HepG2 (cell line): Measurements from ENCODE around the gene RPL36AL. TPM values are rescaled to one million over a fixed set of nuclear protein-coding genes. Genes with fewer than 3 reads are reported as not detected.

Experiments
- ATAC-seq: fragments of 200-7000 bp; cut with Tn5 transposase; 3 replicates; pipeline ENCODE4 v1.9.1; 2020; ENCODE audit warnings: mild to moderate bottlenecking, moderate library complexity
- BruUV-seq: library from RNA; stranded (reverse); fragments of 400-500 nt; replicated peaks from 2 replicates; lab custom pipeline; 2021; lab: Mats Ljungman, UMichigan
- CTCF ChIA-PET: fragments of 300-600 bp; formaldehyde crosslinking; extraction: SDS; loops from one replicate; lab custom pipeline; 2021; ENCODE audit warnings: low total read pairs, inconsistent platforms, low intra/inter-chr PET ratio; lab: Yijun Ruan, JAX
- POLR2A ChIA-PET: fragments of 350-600 bp; sonication (Branson Sonifier 250); formaldehyde crosslinking; loops from one replicate; lab custom pipeline; 2020; ENCODE audit warnings: antibody characterized with exemption, inconsistent platforms; lab: Yijun Ruan, JAX
- DNase-seq: peaks from one replicate; pipeline ENCODE4 v3.0.0-alpha.2; 2015; ENCODE audit warnings: low spot score
- FAIRE-seq: peaks from 3 replicates; lab custom pipeline; 2011; peaks lifted over from hg19 to GRCh38; lab: Jason Lieb, UNC
- H2AFZ ChIP-seq: one replicate; pipeline ENCODE4 v1.6.1; 2011; ENCODE audit warnings: low read length, inconsistent platforms
- H3K27ac ChIP-seq: fragments of 300-600 bp; 3 replicates; pipeline ENCODE4 v1.8.0; 2011; ENCODE audit warnings: mixed run types, mild to moderate bottlenecking, mixed read lengths, low read length, inconsistent platforms; ENCODE audit not compliant: insufficient read depth; ENCODE audit errors: extremely low read length
- H3K27me3 ChIP-seq, 2 experiments: fragments of 200-600 bp in 1 of 2; 2 replicates in 1 of 2; 3 replicates in 1 of 2; pipeline versions ENCODE4 v1.6.0 to v1.8.0; 2011; ENCODE audit warnings: low read length in 2 of 2, mild to moderate bottlenecking in 2 of 2, moderate library complexity in 2 of 2, inconsistent platforms in 1 of 2; ENCODE audit not compliant: insufficient read depth in 2 of 2, control insufficient read depth in 1 of 2
- H3K36me3 ChIP-seq, 2 experiments: fragments of 200-600 bp in 1 of 2; replicated peaks in 1 of 2; 2 replicates in 1 of 2; 3 replicates in 1 of 2; pipeline versions ENCODE4 v1.5.1 to v1.8.0; 2011; ENCODE audit warnings: low read length in 2 of 2, inconsistent platforms in 1 of 2; ENCODE audit not compliant: insufficient read depth in 2 of 2, control insufficient read depth in 1 of 2
- H3K4me1 ChIP-seq: 2 replicates; pipeline ENCODE4 v1.5.1; 2012; ENCODE audit warnings: low read length, inconsistent platforms; ENCODE audit not compliant: insufficient read depth
- H3K4me2 ChIP-seq: 2 replicates; pipeline ENCODE4 v1.6.0; 2011; ENCODE audit warnings: low read depth, low read length, inconsistent platforms
- H3K4me3 ChIP-seq, 3 experiments: fragments of 200-600 bp in 1 of 3; sonication (generic), shearing (Covaris generic) in 1 of 3; replicated peaks in 1 of 3; 2 replicates each; pipeline ENCODE4 v1.5.1; 2011 to 2016; ENCODE audit warnings: low read length in 3 of 3, inconsistent platforms in 2 of 3, low read depth in 2 of 3, mild to moderate bottlenecking in 2 of 3, control low read depth in 1 of 3, mixed read lengths in 1 of 3; ENCODE audit not compliant: insufficient read depth in 1 of 3
- H3K79me2 ChIP-seq: one replicate; pipeline ENCODE4 v1.6.1; 2011; ENCODE audit warnings: low read length, inconsistent platforms; ENCODE audit not compliant: insufficient read depth
- H3K9ac ChIP-seq: 2 replicates; pipeline ENCODE4 v1.6.0; 2011; ENCODE audit warnings: mild to moderate bottlenecking, low read depth, low read length, inconsistent platforms; ENCODE audit not compliant: insufficient read depth
- H3K9me3 ChIP-seq: 2 replicates; pipeline ENCODE4 v1.5.1; 2012; ENCODE audit warnings: mild to moderate bottlenecking, low read length
- H4K20me1 ChIP-seq: 2 replicates; pipeline ENCODE4 v1.6.0; 2011; ENCODE audit warnings: inconsistent platforms, mild to moderate bottlenecking, low read length, moderate library complexity; ENCODE audit not compliant: insufficient read depth
- ATRX ChIP-seq: sonication (generic); formaldehyde crosslinking; IDR thresholded peaks from 2 replicates; pipeline ENCODE4 v1.4.0; 2020; ENCODE audit warnings: missing genetic modification reagents, borderline replicate concordance
- CCAR2 ChIP-seq: fragments of 200-400 bp; formaldehyde crosslinking; optimal IDR thresholded peaks from 2 replicates; pipeline ENCODE3; 2018; ENCODE audit warnings: low read depth, mild to moderate bottlenecking, low read length, moderate library complexity
- CHD2 ChIP-seq: IDR thresholded peaks from 2 replicates; pipeline ENCODE4 v1.6.1; 2011; ENCODE audit warnings: low read depth, low read length, improper control_type of control experiment
- GATAD2A ChIP-seq: IDR thresholded peaks from 2 replicates; pipeline ENCODE4 v1.6.1; 2016
- GTF3A ChIP-seq: sonication (generic); formaldehyde crosslinking; conservative IDR thresholded peaks from 2 replicates; pipeline ENCODE4 v1.4.0; 2020; ENCODE audit warnings: mild to moderate bottlenecking, missing genetic modification reagents
- HHEX ChIP-seq: IDR thresholded peaks from 2 replicates; pipeline ENCODE4 v1.6.1; 2016; ENCODE audit warnings: control low read depth
- HOMEZ ChIP-seq: IDR thresholded peaks from 2 replicates; pipeline ENCODE4 v1.6.1; 2016; ENCODE audit warnings: low read depth
- RORA ChIP-seq: sonication (generic); formaldehyde crosslinking; IDR thresholded peaks from 2 replicates; pipeline ENCODE4 v1.5.0; 2020; ENCODE audit warnings: mild to moderate bottlenecking, missing genetic modification reagents, moderate library complexity
- ZNF468 ChIP-seq: sonication (generic); formaldehyde crosslinking; IDR thresholded peaks from 2 replicates; pipeline ENCODE4 v1.8.0; 2022; ENCODE audit warnings: mild to moderate bottlenecking, moderate library complexity, missing genetic modification reagents
- ZNF552 ChIP-seq: sonication (generic); formaldehyde crosslinking; IDR thresholded peaks from 2 replicates; pipeline ENCODE4 v1.9.0; 2022; ENCODE audit warnings: missing genetic modification reagents, mild to moderate bottlenecking, borderline replicate concordance
- WGBS: methylation state at CpG from one replicate; pipeline ENCODE4 v1.1.6; 2017; ENCODE audit warnings: low lambda C conversion rate; 5-methylcytosine and 5-hydroxymethylcytosine counted together
- in situ Hi-C: cut with HindIII; loops from 2 replicates; pipeline ENCODE4 v1.10.0; 2017; ENCODE audit warnings: low pct_unique_long_range_greater_than_20kb; ENCODE audit not compliant: extremely low pct_ligation_motif_present
- intact Hi-C: fragments of 100-400 bp; cut with micrococcal nuclease; formaldehyde crosslinking; loops from one replicate; pipeline ENCODE4 v1.10.0; 2022; ENCODE audit not compliant: unreplicated experiment
- polyA plus RNA-seq, 8 experiments: library from polyadenylated mRNA; depleted of rRNA in 3 of 8; stranded (reverse) in 7 of 8; unstranded in 1 of 8; fragments of >200 nt; fragmentation: Illumina TruSeq in 4 of 8; extraction: Trizol in 4 of 8; gene quantifications; 2 replicates each; pipeline versions ENCODE4 v1.2.1 to v1.2.3, GENCODE V29; 2011 to 2016; ENCODE audit warnings: low read depth in 4 of 8, missing spikeins in 1 of 8, mixed read lengths in 1 of 8; ENCODE audit not compliant: insufficient read depth in 1 of 8
- total RNA-seq, 5 experiments: library from RNA; depleted of rRNA; stranded (reverse); fragments of >200 nt; fragmentation: Illumina TruSeq; extraction: Trizol; gene quantifications; 2 replicates each; pipeline ENCODE4 v1.2.3, GENCODE V29; 2016; ENCODE audit warnings: low read depth in 1 of 5

Gene RPL36AL
- total and polyA plus RNA-seq, 2 of the 13 experiments (the other 11 are each of a cell fraction or from before 2014, with no cell fraction given) = 90.0 to 294 TPM

DNA sequence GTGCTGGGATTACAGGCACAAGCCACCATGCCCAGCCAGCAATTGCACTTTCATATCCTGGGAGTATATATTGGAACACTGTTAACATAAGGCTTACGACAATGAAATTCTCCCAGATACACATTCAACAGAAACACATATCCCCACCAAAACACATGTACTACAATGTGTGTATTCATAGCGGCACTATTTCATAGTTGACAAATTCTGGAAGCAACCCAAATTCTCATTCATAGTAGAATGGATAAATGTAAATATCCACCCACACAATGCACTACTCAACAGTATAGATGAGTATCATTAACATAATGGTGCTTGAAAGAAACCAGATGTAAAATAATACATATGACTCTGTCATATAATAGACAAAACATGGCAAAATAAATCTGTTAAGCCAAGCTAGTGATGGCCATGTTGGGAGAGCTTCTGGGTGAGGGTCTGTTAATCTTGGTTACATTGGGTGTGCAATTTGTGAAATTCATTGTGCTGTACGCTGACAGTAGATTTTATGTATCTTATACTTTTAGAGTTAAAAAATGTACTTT lies 17.2 kb upstream of the RPL36AL start:
- BruUV-seq = no TSS peak
- H3K9me3 ChIP-seq = no peaks in the 10 kb centered on the region
- no peak for FAIRE-seq
- H2AFZ ChIP-seq = no peak overlapping the region
- in situ Hi-C loops (loop anchor here (10.0 kb wide), 1 partner anchor 197 kb away; no protein-coding TSS in a partner anchor), intact Hi-C loops (no loop called here)
- ATAC-seq = no peak
- H3K4me2 ChIP-seq = no peak overlapping the region
- peaks cover 0 to 8% of the 10 kb centered on the region in 2 experiments; a peak in 2 of 5 replicates for H3K36me3 ChIP-seq
- ChIA-PET POLR2A (interaction anchor here (1.1 to 2.2 kb wide), 2 partner anchors 17 to 132 kb away, joined by 4 to 10 read pairs; partner anchors contain the start of genes MGAT2 and RPL36AL), CTCF (no interaction called here)
- H3K9ac ChIP-seq = no peak overlapping the region
- no peaks in the 10 kb centered on the region; a peak in 1 of 5 replicates for H3K27me3 ChIP-seq
- DNase-seq = no peak
- H3K27ac ChIP-seq = no peak overlapping the region
- peaks cover 4% of the 10 kb centered on the region; the same call in 1 of the 2 replicates for H4K20me1 ChIP-seq
- 100% methylated on average over 3 of the region's 3 CpGs for whole genome bisulfite sequencing
- H3K4me1 ChIP-seq = peaks cover 63% of the 10 kb centered on the region
- H3K79me2 ChIP-seq = peaks cover 45% of the 10 kb centered on the region
- H3K4me3 ChIP-seq = no peak overlapping the region
- TF ChIP-seq CHD2 = no peak
- no peak for TF ChIP-seq RORA (CRISPR knock-in tag)
- TF ChIP-seq ZNF468 (CRISPR knock-in tag) = no peak
- TF ChIP-seq GTF3A (CRISPR knock-in tag) = no peak
- no peak for TF ChIP-seq ATRX
- TF ChIP-seq ZNF552 (CRISPR knock-in tag) = no peak
- no peak for TF ChIP-seq HOMEZ (CRISPR knock-in tag)
- no peak for TF ChIP-seq CCAR2
- TF ChIP-seq GATAD2A (CRISPR knock-in tag) = no peak
- no peak for TF ChIP-seq HHEX (CRISPR knock-in tag)
